SK-N-SH (cell line): ENCODE measurements around the gene SFRP2.

Source experiments
- EZH2phosphoT487 ChIP-seq: fragments of 200-600 bp; sonication (generic); IDR thresholded peaks from 2 replicates; pipeline ENCODE4 v1.6.1; 2017; ENCODE audit warnings: low read depth, mixed run types, mild to moderate bottlenecking, antibody characterized with exemption, moderate library complexity, borderline replicate concordance
- IRF3 ChIP-seq: fragments of 150-350 bp; IDR thresholded peaks from 2 replicates; pipeline ENCODE4 v1.6.1; 2016; ENCODE audit warnings: mild to moderate bottlenecking, low read depth, low read length
- MAX ChIP-seq: IDR thresholded peaks from 2 replicates; pipeline ENCODE4 v1.4.0; 2012; ENCODE audit warnings: low read depth
- MXI1 ChIP-seq: IDR thresholded peaks from 2 replicates; pipeline ENCODE4 v1.6.1; 2012; ENCODE audit warnings: mild to moderate bottlenecking, low read depth, low read length, improper control_type of control experiment
- REST ChIP-seq: IDR thresholded peaks from 2 replicates; pipeline ENCODE4 v1.6.1; 2012; ENCODE audit warnings: mild to moderate bottlenecking, low read depth, low read length, moderate library complexity
- RFX5 ChIP-seq: IDR thresholded peaks from 2 replicates; pipeline ENCODE4 v1.6.1; 2012; ENCODE audit warnings: mild to moderate bottlenecking, improper control_type of control experiment, low read length
- YY1 ChIP-seq: IDR thresholded peaks from 2 replicates; pipeline ENCODE4 v1.4.0; 2012; ENCODE audit warnings: low read depth, mild to moderate bottlenecking
- TF ChIP-seq, protein P1 (sequence below): fragments of 200-600 bp; sonication (generic); IDR thresholded peaks from 2 replicates; pipeline ENCODE4 v1.6.1; 2017; ENCODE audit warnings: antibody characterized with exemption, mild to moderate bottlenecking, moderate library complexity

DNA sequence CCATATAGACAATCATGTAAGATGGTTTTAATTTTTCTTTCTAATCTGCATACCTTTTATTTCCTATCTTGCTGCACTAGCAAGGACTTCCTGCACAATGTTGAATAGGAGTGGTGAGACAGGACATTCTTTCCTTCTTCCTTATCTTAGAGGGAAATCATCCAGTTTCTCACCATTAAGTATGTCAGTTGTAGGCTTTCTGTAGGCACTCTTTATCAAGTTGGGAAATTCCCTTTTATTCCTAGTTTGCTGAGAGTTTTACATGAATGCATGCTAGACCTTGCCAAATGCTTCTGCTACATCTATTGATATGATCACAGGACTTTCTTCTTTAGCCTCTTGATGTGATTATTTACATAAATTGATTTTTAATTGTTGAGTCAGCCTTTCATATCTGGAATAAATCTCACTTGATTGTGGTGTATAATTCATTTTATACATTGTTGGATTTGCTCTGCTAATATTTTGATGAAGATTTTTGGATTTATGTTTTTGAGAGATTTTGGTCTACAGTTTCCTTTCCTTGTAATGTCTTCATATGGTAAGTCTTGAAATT, 52.9 kb downstream of the SFRP2 start:
- TF ChIP-seq, protein P1, sequence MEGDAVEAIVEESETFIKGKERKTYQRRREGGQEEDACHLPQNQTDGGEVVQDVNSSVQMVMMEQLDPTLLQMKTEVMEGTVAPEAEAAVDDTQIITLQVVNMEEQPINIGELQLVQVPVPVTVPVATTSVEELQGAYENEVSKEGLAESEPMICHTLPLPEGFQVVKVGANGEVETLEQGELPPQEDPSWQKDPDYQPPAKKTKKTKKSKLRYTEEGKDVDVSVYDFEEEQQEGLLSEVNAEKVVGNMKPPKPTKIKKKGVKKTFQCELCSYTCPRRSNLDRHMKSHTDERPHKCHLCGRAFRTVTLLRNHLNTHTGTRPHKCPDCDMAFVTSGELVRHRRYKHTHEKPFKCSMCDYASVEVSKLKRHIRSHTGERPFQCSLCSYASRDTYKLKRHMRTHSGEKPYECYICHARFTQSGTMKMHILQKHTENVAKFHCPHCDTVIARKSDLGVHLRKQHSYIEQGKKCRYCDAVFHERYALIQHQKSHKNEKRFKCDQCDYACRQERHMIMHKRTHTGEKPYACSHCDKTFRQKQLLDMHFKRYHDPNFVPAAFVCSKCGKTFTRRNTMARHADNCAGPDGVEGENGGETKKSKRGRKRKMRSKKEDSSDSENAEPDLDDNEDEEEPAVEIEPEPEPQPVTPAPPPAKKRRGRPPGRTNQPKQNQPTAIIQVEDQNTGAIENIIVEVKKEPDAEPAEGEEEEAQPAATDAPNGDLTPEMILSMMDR: no peak
- no peak for TF ChIP-seq EZH2phosphoT487
- no peak for TF ChIP-seq IRF3
- no peak for TF ChIP-seq MXI1
- no peak for TF ChIP-seq MAX
- TF ChIP-seq RFX5: no peak
- TF ChIP-seq REST: no peak
- TF ChIP-seq YY1: no peak
